ENCODE results near the gene MICAL3.

MICAL3 gene

GRCh38 chr22:17761138-17761488 lies 263.2 kb downstream of the MICAL3 start:
- DNase-seq (ENCODE audit: low read depth in 2 of 2): no peak

- DNase-seq (ENCODE audit: low read depth in 2 of 2): peak in 1 of 2 donors; percentile 19
Measured at GRCh38 chr22:17754233-17754925, 270.0 kb downstream of the MICAL3 start.

- DNase-seq (ENCODE audit: low read depth in 2 of 2): no peak
Measured at GRCh38 chr22:17753401-17753989, 270.9 kb downstream of the MICAL3 start.

- DNase-seq (ENCODE audit: low read depth in 2 of 2): no peak
Measured at GRCh38 chr22:17751596-17751995, 272.8 kb downstream of the MICAL3 start.

- DNase-seq (ENCODE audit: low read depth in 2 of 2): no peak
Measured at GRCh38 chr22:17749605-17750395, 274.6 kb downstream of the MICAL3 start.

- DNase-seq (ENCODE audit: low read depth in 2 of 2): no peak
Measured at GRCh38 chr22:17748555-17749353, 275.6 kb downstream of the MICAL3 start.

- DNase-seq (ENCODE audit: low read depth in 2 of 2): no peak
Measured at GRCh38 chr22:17746916-17747315, 277.4 kb downstream of the MICAL3 start.

GRCh38 chr22:17744430-17744829 lies 279.9 kb downstream of the MICAL3 start:
- DNase-seq (ENCODE audit: low read depth in 2 of 2): no peak

- no peak for DNase-seq (ENCODE audit: low read depth in 2 of 2)
Measured at GRCh38 chr22:17743661-17744411, 280.5 kb downstream of the MICAL3 start.

GRCh38 chr22:17742527-17742902 lies 281.8 kb downstream of the MICAL3 start:
- DNase-seq (ENCODE audit: low read depth in 2 of 2): peak; percentile 60 to 68

- no peak for DNase-seq (ENCODE audit: low read depth in 2 of 2)
Measured at GRCh38 chr22:17741866-17742526, 282.4 kb downstream of the MICAL3 start.

- DNase-seq (ENCODE audit: low read depth in 2 of 2): no peak
Measured at GRCh38 chr22:17739196-17739975, 285.0 kb downstream of the MICAL3 start.

- no peak for DNase-seq (ENCODE audit: low read depth in 2 of 2)
Measured at GRCh38 chr22:17738386-17739128, 285.8 kb downstream of the MICAL3 start.

Data from stimulated activated CD4-positive, alpha-beta T cell treated with anti-CD3 and anti-CD28 coated beads, Interleukin-1b, Interleukin-23, amount 100 ng/mL, for 4 hours (primary cell).